ENCODE results near the gene SOX6.

SOX6 gene

GRCh38 chr11:16193897-16194381 lies 162.4 kb downstream of the SOX6 start:
- no peaks in the 10 kb centered on the region for H3K27me3 ChIP-seq (replicated peaks; ENCODE audit: control insufficient read depth, insufficient read depth, low read length)
- no peaks in the 10 kb centered on the region for H3K36me3 ChIP-seq (ENCODE audit: control insufficient read depth, insufficient read depth, low read length)
- TF ChIP-seq CTCF (IDR thresholded peaks at IDR 0.05; ENCODE audit: insufficient read depth, low read length, poor library complexity, severe bottlenecking): no peak
- no peak for DNase-seq (ENCODE audit: extremely low read depth, insufficient read length)
- H3K4me3 ChIP-seq (replicated peaks; ENCODE audit: low read depth, low read length): no peak overlapping the region

- no peak for TF ChIP-seq CTCF (IDR thresholded peaks at IDR 0.05; ENCODE audit: insufficient read depth, low read length, poor library complexity, severe bottlenecking)
- no peak for DNase-seq (ENCODE audit: extremely low read depth, insufficient read length)
- H3K27me3 ChIP-seq (replicated peaks; ENCODE audit: control insufficient read depth, insufficient read depth, low read length): no peaks in the 10 kb centered on the region
- no peaks in the 10 kb centered on the region for H3K36me3 ChIP-seq (ENCODE audit: control insufficient read depth, insufficient read depth, low read length)
- H3K4me3 ChIP-seq (replicated peaks; ENCODE audit: low read depth, low read length): no peak overlapping the region
Observed at GRCh38 chr11:16191868-16192240, 164.5 kb downstream of the SOX6 start.

- Histone ChIP-seq H3K36me3 (ENCODE audit: control insufficient read depth, insufficient read depth, low read length) (no peaks in the 10 kb centered on the region), H3K27me3 (replicated peaks; ENCODE audit: control insufficient read depth, insufficient read depth, low read length) (no peaks in the 10 kb centered on the region), H3K4me3 (replicated peaks; ENCODE audit: low read depth, low read length) (no peak overlapping the region)
- TF ChIP-seq CTCF (IDR thresholded peaks at IDR 0.05; ENCODE audit: insufficient read depth, low read length, poor library complexity, severe bottlenecking): no peak
- DNase-seq (ENCODE audit: extremely low read depth, insufficient read length): no peak
Observed at GRCh38 chr11:16191212-16191867, 165.0 kb downstream of the SOX6 start.

- Histone ChIP-seq H3K27me3 (replicated peaks; ENCODE audit: control insufficient read depth, insufficient read depth, low read length) (no peaks in the 10 kb centered on the region), H3K4me3 (replicated peaks; ENCODE audit: low read depth, low read length) (no peak overlapping the region), H3K36me3 (ENCODE audit: control insufficient read depth, insufficient read depth, low read length) (no peaks in the 10 kb centered on the region)
- no peak for DNase-seq (ENCODE audit: extremely low read depth, insufficient read length)
- TF ChIP-seq CTCF (IDR thresholded peaks at IDR 0.05; ENCODE audit: insufficient read depth, low read length, poor library complexity, severe bottlenecking): no peak
Observed at GRCh38 chr11:16186680-16187079, 169.7 kb downstream of the SOX6 start.

- Histone ChIP-seq H3K36me3 (ENCODE audit: control insufficient read depth, insufficient read depth, low read length) (no peaks in the 10 kb centered on the region), H3K27me3 (replicated peaks; ENCODE audit: control insufficient read depth, insufficient read depth, low read length) (no peaks in the 10 kb centered on the region), H3K4me3 (replicated peaks; ENCODE audit: low read depth, low read length) (no peak overlapping the region)
- DNase-seq (ENCODE audit: extremely low read depth, insufficient read length): no peak
- TF ChIP-seq CTCF (IDR thresholded peaks at IDR 0.05; ENCODE audit: insufficient read depth, low read length, poor library complexity, severe bottlenecking): no peak
Observed at GRCh38 chr11:16185042-16185441, 171.3 kb downstream of the SOX6 start.

- DNase-seq (ENCODE audit: extremely low read depth, insufficient read length): no peak
- no peaks in the 10 kb centered on the region for H3K27me3 ChIP-seq (replicated peaks; ENCODE audit: control insufficient read depth, insufficient read depth, low read length)
- TF ChIP-seq CTCF (IDR thresholded peaks at IDR 0.05; ENCODE audit: insufficient read depth, low read length, poor library complexity, severe bottlenecking): no peak
- H3K36me3 ChIP-seq (ENCODE audit: control insufficient read depth, insufficient read depth, low read length): no peaks in the 10 kb centered on the region
- H3K4me3 ChIP-seq (replicated peaks; ENCODE audit: low read depth, low read length): no peak overlapping the region
Observed at GRCh38 chr11:16184588-16184987, 171.8 kb downstream of the SOX6 start.

Data from GM06990 (cell line).